Right lobe of liver (tissue), 4 donors: Measurements from ENCODE around the gene AMZ1.
"Not testable (repeated sequence)": the region's sequence is repeated elsewhere in the genome, so short reads cannot be mapped to it uniquely, and the experiment has no call there.

Experiments used
- POLR2A ChIP-seq: fragments of 450-650 bp; IDR thresholded peaks from one replicate; pipeline ENCODE4 v1.6.1; 2017; ENCODE audit warnings: antibody characterized with exemption, mild to moderate bottlenecking
- TF ChIP-seq, protein P1 (sequence below), 4 donors: fragments of 200-600 bp in 3 of 4; fragments of 450-650 bp in 1 of 4; IDR thresholded peaks; one replicate each; pipeline versions ENCODE4 v1.5.1 to v1.8.0; 2016 to 2022; ENCODE audit warnings: antibody characterized with exemption in 4 of 4, mild to moderate bottlenecking in 2 of 4
- donor health status: DM: no; HTN: no; CAD: no.
- donor health status: DM: no; HTN: no; CAD: no.
- donor health status: DM: no; HTN: yes; CAD: no.

DNA sequence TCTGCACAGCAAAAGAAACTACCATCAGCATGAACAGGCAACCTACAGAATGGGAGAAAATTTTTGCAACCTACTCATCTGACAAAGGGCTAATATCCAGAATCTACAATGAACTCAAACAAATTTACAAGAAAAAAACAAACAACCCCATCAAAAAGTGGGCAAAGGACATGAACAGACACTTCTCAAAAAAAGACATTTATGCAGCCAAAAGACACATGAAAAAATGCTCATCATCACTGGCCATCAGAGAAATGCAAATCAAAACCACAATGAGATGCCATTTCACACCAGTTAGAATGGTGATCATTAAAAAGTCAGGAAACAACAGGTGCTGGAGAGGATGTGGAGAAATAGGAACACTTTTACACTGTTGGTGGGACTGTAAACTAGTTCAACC, 60.7 kb downstream of the AMZ1 start:
- TF ChIP-seq, protein P1, sequence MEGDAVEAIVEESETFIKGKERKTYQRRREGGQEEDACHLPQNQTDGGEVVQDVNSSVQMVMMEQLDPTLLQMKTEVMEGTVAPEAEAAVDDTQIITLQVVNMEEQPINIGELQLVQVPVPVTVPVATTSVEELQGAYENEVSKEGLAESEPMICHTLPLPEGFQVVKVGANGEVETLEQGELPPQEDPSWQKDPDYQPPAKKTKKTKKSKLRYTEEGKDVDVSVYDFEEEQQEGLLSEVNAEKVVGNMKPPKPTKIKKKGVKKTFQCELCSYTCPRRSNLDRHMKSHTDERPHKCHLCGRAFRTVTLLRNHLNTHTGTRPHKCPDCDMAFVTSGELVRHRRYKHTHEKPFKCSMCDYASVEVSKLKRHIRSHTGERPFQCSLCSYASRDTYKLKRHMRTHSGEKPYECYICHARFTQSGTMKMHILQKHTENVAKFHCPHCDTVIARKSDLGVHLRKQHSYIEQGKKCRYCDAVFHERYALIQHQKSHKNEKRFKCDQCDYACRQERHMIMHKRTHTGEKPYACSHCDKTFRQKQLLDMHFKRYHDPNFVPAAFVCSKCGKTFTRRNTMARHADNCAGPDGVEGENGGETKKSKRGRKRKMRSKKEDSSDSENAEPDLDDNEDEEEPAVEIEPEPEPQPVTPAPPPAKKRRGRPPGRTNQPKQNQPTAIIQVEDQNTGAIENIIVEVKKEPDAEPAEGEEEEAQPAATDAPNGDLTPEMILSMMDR (IDR thresholded peaks at IDR 0.05), result not testable (repeated sequence)
- TF ChIP-seq POLR2A, result not testable (repeated sequence)
